ENCODE measurements around the gene VTCN1.

VTCN1 gene

GRCh38 chr1:117128323-117129079 is 82.2 kb downstream of the VTCN1 start:
- no peak overlapping the region for H3K4me3 ChIP-seq (replicated peaks; ENCODE audit: low read depth, low read length)
- TF ChIP-seq CTCF (IDR thresholded peaks at IDR 0.05; ENCODE audit: low read depth, low read length, missing control alignments): peak; percentile 42
- DNase-seq (ENCODE audit: extremely low read depth, low read depth): no peak

GRCh38 chr1:117127795-117128194 is 82.9 kb downstream of the VTCN1 start:
- DNase-seq (ENCODE audit: extremely low read depth, low read depth): no peak
- H3K4me3 ChIP-seq (replicated peaks; ENCODE audit: low read depth, low read length): no peak overlapping the region
- TF ChIP-seq CTCF (IDR thresholded peaks at IDR 0.05; ENCODE audit: low read depth, low read length, missing control alignments): no peak

- TF ChIP-seq CTCF (IDR thresholded peaks at IDR 0.05; ENCODE audit: low read depth, low read length, missing control alignments): no peak
- no peak for DNase-seq (ENCODE audit: extremely low read depth, low read depth)
- no peak overlapping the region for H3K4me3 ChIP-seq (replicated peaks; ENCODE audit: low read depth, low read length)
These were observed 86.1 kb downstream of the VTCN1 start for GRCh38 chr1:117124661-117125060.

- no peak for DNase-seq (ENCODE audit: extremely low read depth, low read depth)
- H3K4me3 ChIP-seq (replicated peaks; ENCODE audit: low read depth, low read length): no peak overlapping the region
- no peak for TF ChIP-seq CTCF (IDR thresholded peaks at IDR 0.05; ENCODE audit: low read depth, low read length, missing control alignments)
These were observed 87.5 kb downstream of the VTCN1 start for GRCh38 chr1:117123274-117123673.

GRCh38 chr1:117122330-117123025 is 88.2 kb downstream of the VTCN1 start:
- no peak for DNase-seq (ENCODE audit: extremely low read depth, low read depth)
- H3K4me3 ChIP-seq (replicated peaks; ENCODE audit: low read depth, low read length): peak overlapping the region; percentile 57
- TF ChIP-seq CTCF (IDR thresholded peaks at IDR 0.05; ENCODE audit: low read depth, low read length, missing control alignments): no peak

GRCh38 chr1:117121589-117122329 is 89.0 kb downstream of the VTCN1 start, which contains the start of gene TRIM45:
Gene TRIM45 (minus strand): TSS chr1:117121749. CDS start chr1:117121201, 548 bp downstream.
- H3K4me3 ChIP-seq (replicated peaks; ENCODE audit: low read depth, low read length): peak within 1 kb of the TSS; percentile 57
- TF ChIP-seq CTCF (IDR thresholded peaks at IDR 0.05; ENCODE audit: low read depth, low read length, missing control alignments): peak; percentile 76
- peak; percentile 82 for DNase-seq (ENCODE audit: extremely low read depth, low read depth)

Measured in HFF-Myc (cell line).